PC-3 (cell line): ENCODE results near the gene CIB2.

Source experiments
- CTCF ChIP-seq: fragments of 300-600 bp; sonication (generic); conservative IDR thresholded peaks from 2 replicates; pipeline ENCODE4 v1.5.1; 2017; ENCODE audit warnings: antibody characterized with exemption, low read depth, mild to moderate bottlenecking, low read length
- EZH2 ChIP-seq: fragments of 300-600 bp; sonication (generic); IDR thresholded peaks from one replicate; pipeline ENCODE4 v1.6.1; 2017; ENCODE audit warnings: antibody characterized with exemption, mild to moderate bottlenecking, low read length; ENCODE audit not compliant: unreplicated experiment
- EZH2phosphoT487 ChIP-seq: fragments of 300-600 bp; sonication (generic); IDR thresholded peaks from 2 replicates; pipeline ENCODE4 v1.6.1; 2018; ENCODE audit warnings: mild to moderate bottlenecking, antibody characterized with exemption, low read length, borderline replicate concordance

DNA sequence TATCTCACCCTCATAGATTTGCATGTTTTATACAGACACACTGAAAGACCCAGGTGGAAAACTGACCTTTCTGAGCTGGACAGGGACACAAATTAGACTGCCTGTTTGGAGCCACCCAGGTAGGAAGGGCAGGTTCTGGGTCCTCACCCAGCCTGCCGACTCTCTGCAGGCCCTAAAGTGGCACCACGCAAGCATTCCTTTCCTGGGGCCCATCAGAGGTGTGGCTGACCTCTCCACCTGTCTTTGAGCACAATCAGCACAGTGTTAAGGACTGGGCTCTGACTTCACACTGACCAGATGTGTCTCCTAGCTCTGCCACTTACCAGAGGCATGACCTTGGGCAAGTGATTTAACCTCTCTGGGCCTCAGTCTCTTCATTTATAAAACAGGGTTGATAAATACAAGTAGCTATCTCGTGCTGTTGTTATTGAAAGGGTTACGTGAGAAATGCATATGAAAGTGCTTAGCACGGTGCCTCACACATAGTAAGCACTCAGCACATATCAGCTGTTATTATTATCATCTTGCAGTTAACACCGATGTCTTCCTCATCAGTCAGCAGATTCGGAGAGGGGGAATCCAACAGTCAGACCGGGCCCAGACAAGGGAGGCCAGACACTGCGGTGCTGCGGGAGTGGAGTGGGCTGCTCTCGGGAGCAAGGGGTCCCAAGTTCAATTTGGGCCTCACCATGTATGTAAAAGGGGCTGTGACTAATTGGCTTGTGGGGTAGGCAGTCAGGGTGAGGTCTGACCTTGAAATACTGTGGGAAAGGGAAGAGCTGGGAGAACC is 51.8 kb downstream of the CIB2 start:
- TF ChIP-seq CTCF (no peak), EZH2 (no peak), EZH2phosphoT487 (no peak)
